HL-60 (cell line): ENCODE results near the gene ACSL6.

Experiments used
- DNase-seq, 2 experiments: peaks; one replicate each; pipeline ENCODE4 v3.0.0-alpha.2; 2010 to 2020; ENCODE audit warnings: low read depth in 1 of 2, low spot score in 1 of 2
- H3K27ac ChIP-seq: fragments of 250-450 bp; sonication (Bioruptor Pico); replicated peaks from 2 replicates; pipeline ENCODE4 v1.5.1; 2020; ENCODE audit warnings: mild to moderate bottlenecking, moderate library complexity
- H3K27me3 ChIP-seq: fragments of 250-450 bp; sonication (Bioruptor Pico); 2 replicates; pipeline ENCODE4 v1.5.1; 2021; ENCODE audit warnings: mild to moderate bottlenecking, moderate library complexity; ENCODE audit not compliant: insufficient read depth, poor library complexity, severe bottlenecking
- H3K4me3 ChIP-seq: replicated peaks from 2 replicates; pipeline ENCODE4 v1.5.1; 2011; ENCODE audit warnings: mild to moderate bottlenecking, control low read depth, low read length; ENCODE audit not compliant: insufficient read depth
- CTCF ChIP-seq: IDR thresholded peaks from one replicate; pipeline ENCODE4 v1.5.1; 2011; ENCODE audit warnings: low read length, control low read depth, inconsistent platforms; ENCODE audit not compliant: insufficient read depth
- GABPA ChIP-seq: IDR thresholded peaks from 2 replicates; pipeline ENCODE4 v1.6.1; 2012; ENCODE audit warnings: low read depth
- POLR2AphosphoS5 ChIP-seq: IDR thresholded peaks from 2 replicates; pipeline ENCODE4 v1.6.1; 2012; ENCODE audit warnings: low read depth
- REST ChIP-seq: IDR thresholded peaks from 2 replicates; pipeline ENCODE4 v1.6.1; 2012; ENCODE audit warnings: low read depth; ENCODE audit not compliant: insufficient replicate concordance
- SPI1 ChIP-seq: IDR thresholded peaks from 2 replicates; pipeline ENCODE4 v1.6.1; 2012; ENCODE audit warnings: low read depth, mild to moderate bottlenecking, borderline replicate concordance
- long read RNA-seq: library from polyadenylated mRNA; unstranded; transcript quantifications from one replicate; pipeline ENCODE4 v2.0.0, GENCODE V29; 2020

The ACSL6 gene
- long read RNA-seq = 0 reads

GRCh38 chr5:132011622-132012343 lies at the start of gene ACSL6:
ACSL6 (minus strand) TSS chr5:132011658; CDS start chr5:132011553, 105 bp downstream.
- DNase-seq = no peak
- Histone ChIP-seq H3K27me3 (no peaks in the 10 kb centered on the region), H3K4me3 (peak within 1 kb of the TSS; percentile 38), H3K27ac (no peak within 1 kb of the TSS)
- TF ChIP-seq REST = no peak
- TF ChIP-seq CTCF = no peak
- TF ChIP-seq GABPA = no peak
- no peak for TF ChIP-seq SPI1
- TF ChIP-seq POLR2AphosphoS5 = no peak

GRCh38 chr5:132060501-132061161 lies 49.2 kb upstream of the ACSL6 start, which contains the start of gene IL3:
IL3 (plus strand) TSS chr5:132060655; CDS start chr5:132060707, 52 bp downstream.
- no peak for DNase-seq
- Histone ChIP-seq H3K27ac (no peak within 1 kb of the TSS), H3K4me3 (no peak within 1 kb of the TSS), H3K27me3 (no peaks in the 10 kb centered on the region)
- TF ChIP-seq GABPA = no peak
- no peak for TF ChIP-seq REST
- no peak for TF ChIP-seq POLR2AphosphoS5
- TF ChIP-seq SPI1 = no peak
- TF ChIP-seq CTCF = no peak

- TF ChIP-seq CTCF (no peak), GABPA (no peak), SPI1 (no peak), POLR2AphosphoS5 (no peak), REST (no peak)
- DNase-seq = no peak
- Histone ChIP-seq H3K27me3 (no peaks in the 10 kb centered on the region), H3K27ac (no peak overlapping the region), H3K4me3 (no peak overlapping the region)
Measured at GRCh38 chr5:132059696-132060500, 48.4 kb upstream of the ACSL6 start.
